ENCODE data around the gene LRP1.

DNA sequence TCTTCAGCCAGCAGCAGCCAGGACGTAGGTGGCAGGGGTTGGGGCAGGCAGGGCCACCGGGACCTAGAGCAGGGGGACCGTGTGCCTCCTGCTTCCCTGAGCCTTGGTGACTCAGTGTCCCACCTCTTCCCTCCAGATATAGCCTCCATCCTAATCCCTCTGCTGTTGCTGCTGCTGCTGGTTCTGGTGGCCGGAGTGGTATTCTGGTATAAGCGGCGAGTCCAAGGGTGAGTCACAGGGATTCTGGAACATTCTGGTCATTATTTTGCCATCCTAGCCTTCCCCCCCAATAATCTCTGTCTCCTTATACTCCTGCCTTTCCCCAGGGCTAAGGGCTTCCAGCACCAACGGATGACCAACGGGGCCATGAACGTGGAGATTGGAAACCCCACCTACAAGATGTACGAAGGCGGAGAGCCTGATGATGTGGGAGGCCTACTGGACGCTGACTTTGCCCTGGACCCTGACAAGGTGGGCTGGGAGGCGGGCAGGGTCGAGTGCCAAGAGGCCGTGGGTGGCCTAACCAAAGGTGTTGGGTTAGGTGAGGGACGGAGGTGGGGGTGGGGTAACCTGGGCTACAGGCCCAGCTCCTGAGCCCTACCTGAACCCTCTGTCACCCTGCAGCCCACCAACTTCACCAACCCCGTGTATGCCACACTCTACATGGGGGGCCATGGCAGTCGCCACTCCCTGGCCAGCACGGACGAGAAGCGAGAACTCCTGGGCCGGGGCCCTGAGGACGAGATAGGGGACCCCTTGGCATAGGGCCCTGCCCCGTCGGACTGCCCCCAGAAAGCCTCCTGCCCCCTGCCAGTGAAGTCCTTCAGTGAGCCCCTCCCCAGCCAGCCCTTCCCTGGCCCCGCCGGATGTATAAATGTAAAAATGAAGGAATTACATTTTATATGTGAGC, 83.8 kb downstream of the LRP1 start:
- TF ChIP-seq, protein P1, sequence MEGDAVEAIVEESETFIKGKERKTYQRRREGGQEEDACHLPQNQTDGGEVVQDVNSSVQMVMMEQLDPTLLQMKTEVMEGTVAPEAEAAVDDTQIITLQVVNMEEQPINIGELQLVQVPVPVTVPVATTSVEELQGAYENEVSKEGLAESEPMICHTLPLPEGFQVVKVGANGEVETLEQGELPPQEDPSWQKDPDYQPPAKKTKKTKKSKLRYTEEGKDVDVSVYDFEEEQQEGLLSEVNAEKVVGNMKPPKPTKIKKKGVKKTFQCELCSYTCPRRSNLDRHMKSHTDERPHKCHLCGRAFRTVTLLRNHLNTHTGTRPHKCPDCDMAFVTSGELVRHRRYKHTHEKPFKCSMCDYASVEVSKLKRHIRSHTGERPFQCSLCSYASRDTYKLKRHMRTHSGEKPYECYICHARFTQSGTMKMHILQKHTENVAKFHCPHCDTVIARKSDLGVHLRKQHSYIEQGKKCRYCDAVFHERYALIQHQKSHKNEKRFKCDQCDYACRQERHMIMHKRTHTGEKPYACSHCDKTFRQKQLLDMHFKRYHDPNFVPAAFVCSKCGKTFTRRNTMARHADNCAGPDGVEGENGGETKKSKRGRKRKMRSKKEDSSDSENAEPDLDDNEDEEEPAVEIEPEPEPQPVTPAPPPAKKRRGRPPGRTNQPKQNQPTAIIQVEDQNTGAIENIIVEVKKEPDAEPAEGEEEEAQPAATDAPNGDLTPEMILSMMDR (conservative IDR thresholded peaks at IDR 0.05; ENCODE audit: low read depth, low read length), result no peak
- TF ChIP-seq EZH2 (IDR thresholded peaks at IDR 0.05; ENCODE audit: low read length, unreplicated experiment), result no peak
